HCT116 (cell line): Measurements from ENCODE around the gene NRCAM. TPM values are rescaled to one million over a fixed set of nuclear protein-coding genes. Genes with fewer than 3 reads are reported as not detected.

Experiments
- ATAC-seq: fragments of 200-7000 bp; cut with Tn5 transposase; 2 replicates; pipeline ENCODE4 v1.9.1; 2020; ENCODE audit warnings: mild to moderate bottlenecking, moderate library complexity
- BruUV-seq: library from RNA; stranded (reverse); fragments of 400-500 nt; replicated peaks from 2 replicates; lab custom pipeline; 2021; lab: Mats Ljungman, UMichigan
- CTCF ChIA-PET: fragments of 300-600 bp; sonication (Branson Sonifier 250); formaldehyde crosslinking; loops from one replicate; lab custom pipeline; 2021; ENCODE audit warnings: antibody characterized with exemption; lab: Charles Lee
- POLR2A ChIA-PET: fragments of 300-600, 350-600 bp; sonication (Branson Sonifier 250); formaldehyde crosslinking; loops from one replicate; lab custom pipeline; 2021; ENCODE audit warnings: antibody characterized with exemption; lab: Charles Lee
- RAD21 ChIA-PET, 2 experiments: fragments of 300-600 bp; sonication (Branson Sonifier 250); formaldehyde crosslinking; loops; one replicate each; lab custom pipeline; 2023; ENCODE audit warnings: low total read pairs in 2 of 2; ENCODE audit not compliant: uncharacterized antibody in 2 of 2, unreplicated experiment in 2 of 2, low non-redundant PET in 1 of 2; lab: Charles Lee
- DNase-seq: peaks from one replicate; pipeline ENCODE4 v3.0.0-alpha.2; 2010; ENCODE audit warnings: low read depth, low spot score
- H2AFZ ChIP-seq: fragments of 200-600 bp; shearing (Covaris generic), sonication (generic); 2 replicates; pipeline ENCODE4 v1.6.1; 2017; ENCODE audit warnings: low read depth, mixed run types, mixed read lengths, antibody characterized with exemption, low read length; ENCODE audit not compliant: poor library complexity, severe bottlenecking
- H3K27ac ChIP-seq: 2 replicates; pipeline ENCODE4 v1.5.1; 2012; ENCODE audit warnings: low read depth, low read length
- H3K27me3 ChIP-seq: fragments of 200-600 bp; sonication (generic); 2 replicates; pipeline ENCODE4 v1.6.1; 2016; ENCODE audit warnings: mixed run types, low read length, mixed read lengths; ENCODE audit not compliant: insufficient read depth
- H3K36me3 ChIP-seq, 2 experiments: fragments of 200-500 bp in 1 of 2; fragments of 200-600 bp in 1 of 2; sonication (Bioruptor generic) in 1 of 2; sonication (generic) in 1 of 2; 2 replicates each; pipeline versions ENCODE4 v1.5.1 to v1.6.1; 2014 to 2016; ENCODE audit warnings: low read length in 2 of 2, inconsistent platforms in 1 of 2, mixed read lengths in 1 of 2, mixed run types in 1 of 2; ENCODE audit not compliant: insufficient read depth in 2 of 2, control insufficient read depth in 1 of 2
- H3K4me1 ChIP-seq, 2 experiments: fragments of 200-600 bp in 1 of 2; sonication (generic) in 1 of 2; 2 replicates each; pipeline versions ENCODE4 v1.5.1 to v1.6.1; 2012 to 2017; ENCODE audit warnings: low read length in 2 of 2, inconsistent platforms in 1 of 2, mild to moderate bottlenecking in 1 of 2, mixed read lengths in 1 of 2, mixed run types in 1 of 2, moderate library complexity in 1 of 2; ENCODE audit not compliant: insufficient read depth in 2 of 2, control insufficient read depth in 1 of 2
- H3K4me2 ChIP-seq: fragments of 200-600 bp; sonication (generic); 2 replicates; pipeline ENCODE4 v1.6.1; 2017; ENCODE audit warnings: mixed run types, low read length, mixed read lengths
- H3K4me3 ChIP-seq, 2 experiments: fragments of 200-600 bp in 1 of 2; sonication (generic) in 1 of 2; replicated peaks in 1 of 2; 2 replicates each; pipeline ENCODE4 v1.5.1; 2011 to 2016; ENCODE audit warnings: low read length in 2 of 2, control low read depth in 1 of 2, low read depth in 1 of 2, mild to moderate bottlenecking in 1 of 2, mixed read lengths in 1 of 2, mixed run types in 1 of 2
- H3K79me2 ChIP-seq: fragments of 200-600 bp; sonication (generic); 2 replicates; pipeline ENCODE4 v1.6.1; 2017; ENCODE audit warnings: mild to moderate bottlenecking, mixed run types, low read length, moderate library complexity, mixed read lengths; ENCODE audit not compliant: insufficient read depth
- H3K9ac ChIP-seq: fragments of 200-600 bp; sonication (generic); 2 replicates; pipeline ENCODE4 v1.6.1; 2016; ENCODE audit warnings: low read length, mixed read lengths
- H3K9me2 ChIP-seq: fragments of 200-600 bp; sonication (generic), shearing (Covaris generic); 2 replicates; pipeline ENCODE4 v1.6.1; 2017; ENCODE audit warnings: mixed run types, mild to moderate bottlenecking, moderate library complexity; ENCODE audit not compliant: insufficient read depth
- H3K9me3 ChIP-seq, 2 experiments: fragments of 200-500 bp in 1 of 2; fragments of 200-600 bp in 1 of 2; sonication (Bioruptor generic) in 1 of 2; sonication (generic) in 1 of 2; 2 replicates each; pipeline ENCODE4 v1.6.1; 2014 to 2017; ENCODE audit warnings: low read length in 2 of 2, mixed read lengths in 2 of 2, inconsistent platforms in 1 of 2, low read depth in 1 of 2, mild to moderate bottlenecking in 1 of 2, mixed run types in 1 of 2, moderate library complexity in 1 of 2; ENCODE audit not compliant: control insufficient read depth in 1 of 2, insufficient read depth in 1 of 2
- H4K20me1 ChIP-seq: fragments of 200-600 bp; sonication (generic), shearing (Covaris generic); 2 replicates; pipeline ENCODE4 v1.6.1; 2017; ENCODE audit warnings: mixed run types, mild to moderate bottlenecking, moderate library complexity; ENCODE audit not compliant: insufficient read depth
- ATF3 ChIP-seq: IDR thresholded peaks from 2 replicates; pipeline ENCODE4 v1.6.1; 2012
- CBX3 ChIP-seq: IDR thresholded peaks from 2 replicates; pipeline ENCODE4 v1.6.1; 2012; ENCODE audit warnings: low read depth
- ELF1 ChIP-seq: IDR thresholded peaks from 2 replicates; pipeline ENCODE4 v1.6.1; 2012; ENCODE audit warnings: low read depth, borderline replicate concordance
- EZH2 ChIP-seq: fragments of 200-600 bp; sonication (generic); IDR thresholded peaks from 2 replicates; pipeline ENCODE4 v1.6.1; 2017; ENCODE audit warnings: antibody characterized with exemption, mixed run types
- EZH2phosphoT487 ChIP-seq: fragments of 200-600 bp; IDR thresholded peaks from 2 replicates; pipeline ENCODE4 v1.6.1; 2018; ENCODE audit warnings: antibody characterized with exemption, borderline replicate concordance
- POLR2AphosphoS5 ChIP-seq: IDR thresholded peaks from 2 replicates; pipeline ENCODE4 v1.6.1; 2011; ENCODE audit warnings: mild to moderate bottlenecking, low read depth, low read length, moderate library complexity
- RAD21 ChIP-seq: IDR thresholded peaks from 2 replicates; pipeline ENCODE4 v1.6.1; 2012; ENCODE audit warnings: low read depth, mild to moderate bottlenecking
- SIN3A ChIP-seq: IDR thresholded peaks from 2 replicates; pipeline ENCODE4 v1.6.1; 2012; ENCODE audit warnings: low read depth
- SRF ChIP-seq: IDR thresholded peaks from 2 replicates; pipeline ENCODE4 v1.6.1; 2012; ENCODE audit warnings: low read depth
- TCF7L2 ChIP-seq: IDR thresholded peaks from 2 replicates; pipeline ENCODE4 v1.7.0; 2011; ENCODE audit warnings: borderline replicate concordance, inconsistent platforms; ENCODE audit not compliant: insufficient read depth, insufficient read length; ENCODE audit errors: extremely low read depth
- YY1 ChIP-seq: IDR thresholded peaks from 2 replicates; pipeline ENCODE4 v1.6.1; 2011; ENCODE audit warnings: low read length, low read depth, moderate library complexity, mild to moderate bottlenecking; ENCODE audit not compliant: insufficient replicate concordance; ENCODE audit errors: extremely low read depth
- ZBTB33 ChIP-seq: IDR thresholded peaks from 2 replicates; pipeline ENCODE4 v1.6.1; 2011; ENCODE audit warnings: mild to moderate bottlenecking, low read length, moderate library complexity; ENCODE audit not compliant: insufficient replicate concordance; ENCODE audit errors: extremely low read depth
- ZFX ChIP-seq: fragments of 450-650 bp; IDR thresholded peaks from 2 replicates; pipeline ENCODE4 v1.6.1; 2017
- ZNF274 ChIP-seq: fragments of 200-500 bp; sonication (Bioruptor generic); IDR thresholded peaks from 2 replicates; pipeline ENCODE4 v1.6.1; 2014; ENCODE audit warnings: mild to moderate bottlenecking, low read depth, low read length, inconsistent platforms
- intact Hi-C: fragments of 100-400 bp; cut with micrococcal nuclease; formaldehyde crosslinking; loops from 2 replicates; pipeline ENCODE4 v1.10.0; 2022
- total RNA-seq: library from RNA; stranded (reverse); gene quantifications from one replicate; pipeline ENCODE4 v1.2.1, GENCODE V29; 2021; ENCODE audit not compliant: unreplicated experiment
- TF ChIP-seq, protein P1 (sequence below): IDR thresholded peaks from 2 replicates; pipeline ENCODE4 v1.6.1; 2012; ENCODE audit warnings: low read depth
- TF ChIP-seq, protein P2 (sequence below), 3 experiments: fragments of 200-600 bp in 1 of 3; sonication (generic) in 1 of 3; IDR thresholded peaks in 2 of 3; conservative IDR thresholded peaks in 1 of 3; 2 replicates each; pipeline ENCODE4 v1.5.1; 2012 to 2017; ENCODE audit warnings: low read depth in 2 of 3, low read length in 2 of 3, antibody characterized with exemption in 1 of 3, borderline replicate concordance in 1 of 3, control low read depth in 1 of 3, mild to moderate bottlenecking in 1 of 3, mixed read lengths in 1 of 3, mixed run types in 1 of 3, moderate library complexity in 1 of 3; ENCODE audit not compliant: insufficient read depth in 1 of 3
- TF ChIP-seq, protein P3 (sequence below): IDR thresholded peaks from 2 replicates; pipeline ENCODE4 v1.6.1; 2012

Gene NRCAM
- total RNA-seq, 1 experiment from 2014 or later, result 0.15 TPM

DNA sequence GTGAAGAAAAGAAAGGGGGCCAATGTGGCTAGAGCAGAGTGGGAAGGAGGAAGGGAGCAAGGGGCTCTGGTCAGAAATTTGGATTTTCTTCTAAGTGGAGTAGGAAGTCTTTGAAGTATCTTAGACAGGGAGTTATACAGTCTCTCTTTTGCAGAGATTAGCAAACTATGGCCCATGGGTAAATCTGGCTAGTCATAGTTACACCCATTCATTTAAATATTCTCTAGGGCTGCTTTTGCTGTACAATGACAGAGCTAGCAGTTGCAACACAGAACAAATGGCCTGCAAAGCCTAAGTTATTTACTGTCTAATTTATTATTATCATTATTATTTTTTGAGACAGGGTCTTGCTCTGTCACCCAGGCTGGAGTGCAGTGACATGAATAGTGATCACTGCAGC, 315.6 kb downstream of the NRCAM start:
- BruUV-seq, result no TSS peak
- Histone ChIP-seq H3K9me3 (no peaks in the 10 kb centered on the region), H3K4me3 (no peak overlapping the region), H3K4me2 (no peak overlapping the region)
- RAD21 ChIA-PET, result no interaction called here
- ATAC-seq, result no peak
- no peak for TF ChIP-seq SIN3A
- no peak for TF ChIP-seq ZNF274
- no peak for TF ChIP-seq ELF1
- no peak for TF ChIP-seq SRF
- no peak for TF ChIP-seq RAD21
- no peak for TF ChIP-seq TCF7L2
- TF ChIP-seq ZFX, result no peak
- TF ChIP-seq CBX3, result no peak
- TF ChIP-seq ZBTB33, result no peak
- TF ChIP-seq EZH2phosphoT487, result no peak
- TF ChIP-seq, protein P1, sequence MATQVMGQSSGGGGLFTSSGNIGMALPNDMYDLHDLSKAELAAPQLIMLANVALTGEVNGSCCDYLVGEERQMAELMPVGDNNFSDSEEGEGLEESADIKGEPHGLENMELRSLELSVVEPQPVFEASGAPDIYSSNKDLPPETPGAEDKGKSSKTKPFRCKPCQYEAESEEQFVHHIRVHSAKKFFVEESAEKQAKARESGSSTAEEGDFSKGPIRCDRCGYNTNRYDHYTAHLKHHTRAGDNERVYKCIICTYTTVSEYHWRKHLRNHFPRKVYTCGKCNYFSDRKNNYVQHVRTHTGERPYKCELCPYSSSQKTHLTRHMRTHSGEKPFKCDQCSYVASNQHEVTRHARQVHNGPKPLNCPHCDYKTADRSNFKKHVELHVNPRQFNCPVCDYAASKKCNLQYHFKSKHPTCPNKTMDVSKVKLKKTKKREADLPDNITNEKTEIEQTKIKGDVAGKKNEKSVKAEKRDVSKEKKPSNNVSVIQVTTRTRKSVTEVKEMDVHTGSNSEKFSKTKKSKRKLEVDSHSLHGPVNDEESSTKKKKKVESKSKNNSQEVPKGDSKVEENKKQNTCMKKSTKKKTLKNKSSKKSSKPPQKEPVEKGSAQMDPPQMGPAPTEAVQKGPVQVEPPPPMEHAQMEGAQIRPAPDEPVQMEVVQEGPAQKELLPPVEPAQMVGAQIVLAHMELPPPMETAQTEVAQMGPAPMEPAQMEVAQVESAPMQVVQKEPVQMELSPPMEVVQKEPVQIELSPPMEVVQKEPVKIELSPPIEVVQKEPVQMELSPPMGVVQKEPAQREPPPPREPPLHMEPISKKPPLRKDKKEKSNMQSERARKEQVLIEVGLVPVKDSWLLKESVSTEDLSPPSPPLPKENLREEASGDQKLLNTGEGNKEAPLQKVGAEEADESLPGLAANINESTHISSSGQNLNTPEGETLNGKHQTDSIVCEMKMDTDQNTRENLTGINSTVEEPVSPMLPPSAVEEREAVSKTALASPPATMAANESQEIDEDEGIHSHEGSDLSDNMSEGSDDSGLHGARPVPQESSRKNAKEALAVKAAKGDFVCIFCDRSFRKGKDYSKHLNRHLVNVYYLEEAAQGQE, result no peak
- no peak for TF ChIP-seq YY1
- TF ChIP-seq POLR2AphosphoS5, result no peak
- TF ChIP-seq ATF3, result no peak
- TF ChIP-seq EZH2, result no peak
- TF ChIP-seq, protein P2, sequence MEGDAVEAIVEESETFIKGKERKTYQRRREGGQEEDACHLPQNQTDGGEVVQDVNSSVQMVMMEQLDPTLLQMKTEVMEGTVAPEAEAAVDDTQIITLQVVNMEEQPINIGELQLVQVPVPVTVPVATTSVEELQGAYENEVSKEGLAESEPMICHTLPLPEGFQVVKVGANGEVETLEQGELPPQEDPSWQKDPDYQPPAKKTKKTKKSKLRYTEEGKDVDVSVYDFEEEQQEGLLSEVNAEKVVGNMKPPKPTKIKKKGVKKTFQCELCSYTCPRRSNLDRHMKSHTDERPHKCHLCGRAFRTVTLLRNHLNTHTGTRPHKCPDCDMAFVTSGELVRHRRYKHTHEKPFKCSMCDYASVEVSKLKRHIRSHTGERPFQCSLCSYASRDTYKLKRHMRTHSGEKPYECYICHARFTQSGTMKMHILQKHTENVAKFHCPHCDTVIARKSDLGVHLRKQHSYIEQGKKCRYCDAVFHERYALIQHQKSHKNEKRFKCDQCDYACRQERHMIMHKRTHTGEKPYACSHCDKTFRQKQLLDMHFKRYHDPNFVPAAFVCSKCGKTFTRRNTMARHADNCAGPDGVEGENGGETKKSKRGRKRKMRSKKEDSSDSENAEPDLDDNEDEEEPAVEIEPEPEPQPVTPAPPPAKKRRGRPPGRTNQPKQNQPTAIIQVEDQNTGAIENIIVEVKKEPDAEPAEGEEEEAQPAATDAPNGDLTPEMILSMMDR (IDR thresholded peaks at IDR 0.05 in 2 of 3, conservative IDR thresholded peaks at IDR 0.05 in 1 of 3; ENCODE audit: borderline replicate concordance in 1 of 3, insufficient read depth in 1 of 3, low read depth in 2 of 3, low read length in 2 of 3), result no peak
- TF ChIP-seq, protein P3, sequence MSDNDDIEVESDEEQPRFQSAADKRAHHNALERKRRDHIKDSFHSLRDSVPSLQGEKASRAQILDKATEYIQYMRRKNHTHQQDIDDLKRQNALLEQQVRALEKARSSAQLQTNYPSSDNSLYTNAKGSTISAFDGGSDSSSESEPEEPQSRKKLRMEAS, result no peak
- TF ChIP-seq, all 23 proteins: peak for 0
- CTCF ChIA-PET, result no interaction called here
- Histone ChIP-seq H3K79me2 (no peaks in the 10 kb centered on the region), H3K36me3 (no peaks in the 10 kb centered on the region), H3K27me3 (no peaks in the 10 kb centered on the region), H3K4me1 (no peaks in the 10 kb centered on the region), H4K20me1 (no peaks in the 10 kb centered on the region), H3K9ac (no peak overlapping the region), H2AFZ (no peak overlapping the region), H3K9me2 (no peaks in the 10 kb centered on the region), H3K27ac (no peak overlapping the region)
- POLR2A ChIA-PET, result no interaction called here
- intact Hi-C loops, result no loop called here
- DNase-seq, result no peak
